ENCODE data around the gene TBKBP1.

TBKBP1 gene

GRCh38 chr17:47693731-47694580, at the start of gene TBKBP1:
TSS of gene TBKBP1 (plus strand) at chr17:47694161. CDS start at chr17:47696113, 1,952 bp downstream.
- peak in 26 of 51 donors; percentile 14 to 76 (median 48) for DNase-seq

GRCh38 chr17:47644324-47644723, 49.6 kb upstream of the TBKBP1 start:
- DNase-seq, result no peak

GRCh38 chr17:47649153-47649971, 44.6 kb upstream of the TBKBP1 start, which contains the start of gene KPNB1:
TSS of gene KPNB1 (plus strand) at chr17:47649919. CDS start at chr17:47650245, 326 bp downstream.
- DNase-seq, result peak; percentile 80 to 100 (median 99)

GRCh38 chr17:47649972-47650524, 43.9 kb upstream of the TBKBP1 start:
- peak in 10 of 51 donors; percentile 45 to 91 (median 70) for DNase-seq

GRCh38 chr17:47650525-47651522, 43.1 kb upstream of the TBKBP1 start:
- DNase-seq, result peak in 49 of 51 donors; percentile 61 to 96 (median 90)

- DNase-seq, result no peak
Measured at GRCh38 chr17:47651704-47652103, 42.3 kb upstream of the TBKBP1 start.

- DNase-seq, result no peak
Measured at GRCh38 chr17:47652570-47652969, 41.4 kb upstream of the TBKBP1 start.

GRCh38 chr17:47653442-47653841, 40.5 kb upstream of the TBKBP1 start:
- DNase-seq, result no peak

GRCh38 chr17:47654991-47655390, 39.0 kb upstream of the TBKBP1 start:
- DNase-seq, result peak in 4 of 51 donors; percentile 2 to 13 (median 6)

- DNase-seq, result no peak
Measured at GRCh38 chr17:47660064-47660492, 33.9 kb upstream of the TBKBP1 start.

GRCh38 chr17:47663912-47664623, 29.9 kb upstream of the TBKBP1 start:
- DNase-seq, result peak in 30 of 51 donors; percentile 0 to 65 (median 22)

- DNase-seq, result no peak
Measured at GRCh38 chr17:47664624-47664941, 29.4 kb upstream of the TBKBP1 start.

- DNase-seq, result no peak
Measured at GRCh38 chr17:47665655-47666054, 28.3 kb upstream of the TBKBP1 start.

- no peak for DNase-seq
Measured at GRCh38 chr17:47669081-47669480, 24.9 kb upstream of the TBKBP1 start.

- DNase-seq, result no peak
Measured at GRCh38 chr17:47670064-47670463, 23.9 kb upstream of the TBKBP1 start.

- DNase-seq, result no peak
Measured at GRCh38 chr17:47674499-47674898, 19.5 kb upstream of the TBKBP1 start.

- no peak for DNase-seq
Measured at GRCh38 chr17:47675380-47676198, 18.4 kb upstream of the TBKBP1 start.

- no peak for DNase-seq
Measured at GRCh38 chr17:47676199-47676472, 17.8 kb upstream of the TBKBP1 start.

- DNase-seq, result no peak
Measured at GRCh38 chr17:47676510-47677165, 17.3 kb upstream of the TBKBP1 start.
